Measurements from ENCODE around the gene CHCT1.

Gene CHCT1

DNA sequence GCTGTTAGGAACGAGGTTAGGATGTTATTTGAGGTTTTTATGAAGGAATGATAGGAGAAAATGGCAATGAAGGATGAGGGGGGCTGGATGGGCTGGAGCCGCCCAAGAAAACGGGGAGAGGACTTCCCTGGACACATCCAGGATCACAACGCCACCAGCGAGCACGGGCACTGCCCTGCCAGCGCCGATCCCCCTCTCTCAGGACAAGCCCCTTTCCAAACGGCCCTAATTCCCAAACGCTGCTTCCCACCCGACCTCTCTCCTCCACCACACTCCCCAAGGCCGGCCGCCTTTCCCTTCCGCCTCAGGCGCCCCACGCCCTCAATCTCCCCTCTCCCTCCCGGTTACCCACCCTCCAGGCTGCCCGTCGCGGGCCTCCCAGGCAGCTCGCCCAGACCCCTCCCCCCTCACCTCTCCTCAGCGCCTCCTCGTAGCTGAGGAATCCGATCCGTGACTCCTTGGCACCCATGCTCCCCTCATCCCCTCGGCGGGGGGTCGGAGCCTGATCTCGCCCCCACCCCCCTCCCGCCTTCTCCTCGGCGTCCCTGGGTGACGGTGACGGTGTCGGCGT, 30.7 kb upstream of the CHCT1 start (continued):
- 0 out of 2 replicates have a peak, but pooled peaks have one; percentile 54 for TF ChIP-seq ZNF701 (tag by site-specific recombination; IDR thresholded peaks at IDR 0.05)
- no peak for TF ChIP-seq ZBTB49 (tag by site-specific recombination; IDR thresholded peaks at IDR 0.05; ENCODE audit: low read depth)
- no peak for TF ChIP-seq ZNF513 (tag by site-specific recombination; IDR thresholded peaks at IDR 0.05)
- TF ChIP-seq ZNF621 (tag by site-specific recombination; IDR thresholded peaks at IDR 0.05) = no peak
- no peak for TF ChIP-seq ZNF391 (tag by site-specific recombination; IDR thresholded peaks at IDR 0.05; ENCODE audit: borderline replicate concordance, low read depth)
- TF ChIP-seq WT1 (tag by site-specific recombination; IDR thresholded peaks at IDR 0.05) = peak; percentile 45; the same call in 1 of the 2 replicates
- no peak for TF ChIP-seq HOXD13 (CRISPR knock-in tag; IDR thresholded peaks at IDR 0.05; ENCODE audit: borderline replicate concordance)
- no peak for TF ChIP-seq ZNF473 (tag by site-specific recombination; IDR thresholded peaks at IDR 0.05)
- TF ChIP-seq HOXC10 (CRISPR knock-in tag; IDR thresholded peaks at IDR 0.05) = no peak
- no peak; the same call in none of the 2 replicates for TF ChIP-seq ZIC2 (tag by site-specific recombination; IDR thresholded peaks at IDR 0.05)
- peak; percentile 87 for TF ChIP-seq HIC1 (tag by site-specific recombination; IDR thresholded peaks at IDR 0.05)
- TF ChIP-seq, protein P1, sequence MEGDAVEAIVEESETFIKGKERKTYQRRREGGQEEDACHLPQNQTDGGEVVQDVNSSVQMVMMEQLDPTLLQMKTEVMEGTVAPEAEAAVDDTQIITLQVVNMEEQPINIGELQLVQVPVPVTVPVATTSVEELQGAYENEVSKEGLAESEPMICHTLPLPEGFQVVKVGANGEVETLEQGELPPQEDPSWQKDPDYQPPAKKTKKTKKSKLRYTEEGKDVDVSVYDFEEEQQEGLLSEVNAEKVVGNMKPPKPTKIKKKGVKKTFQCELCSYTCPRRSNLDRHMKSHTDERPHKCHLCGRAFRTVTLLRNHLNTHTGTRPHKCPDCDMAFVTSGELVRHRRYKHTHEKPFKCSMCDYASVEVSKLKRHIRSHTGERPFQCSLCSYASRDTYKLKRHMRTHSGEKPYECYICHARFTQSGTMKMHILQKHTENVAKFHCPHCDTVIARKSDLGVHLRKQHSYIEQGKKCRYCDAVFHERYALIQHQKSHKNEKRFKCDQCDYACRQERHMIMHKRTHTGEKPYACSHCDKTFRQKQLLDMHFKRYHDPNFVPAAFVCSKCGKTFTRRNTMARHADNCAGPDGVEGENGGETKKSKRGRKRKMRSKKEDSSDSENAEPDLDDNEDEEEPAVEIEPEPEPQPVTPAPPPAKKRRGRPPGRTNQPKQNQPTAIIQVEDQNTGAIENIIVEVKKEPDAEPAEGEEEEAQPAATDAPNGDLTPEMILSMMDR (tag by site-specific recombination; IDR thresholded peaks at IDR 0.05) = peak; percentile 32; the same call in 1 of the 2 replicates
- no peak for TF ChIP-seq ZNF366 (tag by site-specific recombination; conservative IDR thresholded peaks at IDR 0.05)
- peak; percentile 57; the same call in 1 of the 2 replicates for TF ChIP-seq KLF7 (tag by site-specific recombination; IDR thresholded peaks at IDR 0.05; ENCODE audit: borderline replicate concordance)
- no peak for TF ChIP-seq PBX3 (CRISPR knock-in tag; IDR thresholded peaks at IDR 0.05)
- peak; percentile 70 for TF ChIP-seq ZBTB48 (tag by site-specific recombination; IDR thresholded peaks at IDR 0.05)
- TF ChIP-seq ZBTB17 (tag by site-specific recombination; IDR thresholded peaks at IDR 0.05) = no peak
- TF ChIP-seq, protein P2, sequence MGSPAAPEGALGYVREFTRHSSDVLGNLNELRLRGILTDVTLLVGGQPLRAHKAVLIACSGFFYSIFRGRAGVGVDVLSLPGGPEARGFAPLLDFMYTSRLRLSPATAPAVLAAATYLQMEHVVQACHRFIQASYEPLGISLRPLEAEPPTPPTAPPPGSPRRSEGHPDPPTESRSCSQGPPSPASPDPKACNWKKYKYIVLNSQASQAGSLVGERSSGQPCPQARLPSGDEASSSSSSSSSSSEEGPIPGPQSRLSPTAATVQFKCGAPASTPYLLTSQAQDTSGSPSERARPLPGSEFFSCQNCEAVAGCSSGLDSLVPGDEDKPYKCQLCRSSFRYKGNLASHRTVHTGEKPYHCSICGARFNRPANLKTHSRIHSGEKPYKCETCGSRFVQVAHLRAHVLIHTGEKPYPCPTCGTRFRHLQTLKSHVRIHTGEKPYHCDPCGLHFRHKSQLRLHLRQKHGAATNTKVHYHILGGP (tag by site-specific recombination; IDR thresholded peaks at IDR 0.05) = no peak
- TF ChIP-seq ZNF600 (tag by site-specific recombination; IDR thresholded peaks at IDR 0.05) = peak; percentile 93
- TF ChIP-seq ZNF624 (tag by site-specific recombination; IDR thresholded peaks at IDR 0.05) = no peak
- no peak for TF ChIP-seq ZNF677 (tag by site-specific recombination; IDR thresholded peaks at IDR 0.05)
- no peak for TF ChIP-seq ZEB2 (tag by site-specific recombination; IDR thresholded peaks at IDR 0.05)
- no peak for TF ChIP-seq ZNF362 (tag by site-specific recombination; IDR thresholded peaks at IDR 0.05)
- no peak for TF ChIP-seq ZBTB1 (tag by site-specific recombination; IDR thresholded peaks at IDR 0.05)
